ENCODE results near the gene EDEM1.

EDEM1 gene

GRCh38 chr3:5202222-5202621 lies 14.7 kb downstream of the EDEM1 start:
- Histone ChIP-seq H3K9ac (ENCODE audit: low read length) (no peak overlapping the region), H3K4me3 (ENCODE audit: low read length) (no peak overlapping the region), H3K27me3 (replicated peaks; ENCODE audit: control insufficient read depth, insufficient read depth, low read length) (no peaks in the 10 kb centered on the region), H3K4me1 (ENCODE audit: control insufficient read depth, insufficient read depth, low read length) (peaks cover 55% of the 10 kb centered on the region), H3K36me3 (ENCODE audit: control insufficient read depth, insufficient read depth, low read length, severe bottlenecking) (peaks cover 39% of the 10 kb centered on the region), H3K9me3 (ENCODE audit: control insufficient read depth, low read length) (no peaks in the 10 kb centered on the region)
- peak; percentile 75 for DNase-seq (ENCODE audit: low read depth)

- H3K36me3 ChIP-seq (ENCODE audit: control insufficient read depth, insufficient read depth, low read length, severe bottlenecking) = peaks cover 66% of the 10 kb centered on the region
- DNase-seq (ENCODE audit: low read depth) = no peak
- no peak overlapping the region for H3K9ac ChIP-seq (ENCODE audit: low read length)
- H3K4me3 ChIP-seq (ENCODE audit: low read length) = no peak overlapping the region
- peaks cover 28% of the 10 kb centered on the region for H3K4me1 ChIP-seq (ENCODE audit: control insufficient read depth, insufficient read depth, low read length)
- H3K27me3 ChIP-seq (replicated peaks; ENCODE audit: control insufficient read depth, insufficient read depth, low read length) = no peaks in the 10 kb centered on the region
- no peaks in the 10 kb centered on the region for H3K9me3 ChIP-seq (ENCODE audit: control insufficient read depth, low read length)
Measured at GRCh38 chr3:5205165-5205941, 17.8 kb downstream of the EDEM1 start.

- H3K4me3 ChIP-seq (ENCODE audit: low read length) = no peak overlapping the region
- H3K4me1 ChIP-seq (ENCODE audit: control insufficient read depth, insufficient read depth, low read length) = no peaks in the 10 kb centered on the region
- H3K36me3 ChIP-seq (ENCODE audit: control insufficient read depth, insufficient read depth, low read length, severe bottlenecking) = peaks cover 92% of the 10 kb centered on the region
- no peak overlapping the region for H3K9ac ChIP-seq (ENCODE audit: low read length)
- H3K27me3 ChIP-seq (replicated peaks; ENCODE audit: control insufficient read depth, insufficient read depth, low read length) = no peaks in the 10 kb centered on the region
- DNase-seq (ENCODE audit: low read depth) = no peak
- no peaks in the 10 kb centered on the region for H3K9me3 ChIP-seq (ENCODE audit: control insufficient read depth, low read length)
Measured at GRCh38 chr3:5210926-5211325, 23.4 kb downstream of the EDEM1 start.

GRCh38 chr3:5212628-5213573 lies 25.4 kb downstream of the EDEM1 start:
- Histone ChIP-seq H3K4me1 (ENCODE audit: control insufficient read depth, insufficient read depth, low read length) (peaks cover 3% of the 10 kb centered on the region), H3K9ac (ENCODE audit: low read length) (no peak overlapping the region), H3K36me3 (ENCODE audit: control insufficient read depth, insufficient read depth, low read length, severe bottlenecking) (peaks cover 95% of the 10 kb centered on the region), H3K9me3 (ENCODE audit: control insufficient read depth, low read length) (no peaks in the 10 kb centered on the region), H3K27me3 (replicated peaks; ENCODE audit: control insufficient read depth, insufficient read depth, low read length) (no peaks in the 10 kb centered on the region), H3K4me3 (ENCODE audit: low read length) (no peak overlapping the region)
- no peak for DNase-seq (ENCODE audit: low read depth)

- Histone ChIP-seq H3K4me1 (ENCODE audit: control insufficient read depth, insufficient read depth, low read length) (peaks cover 9% of the 10 kb centered on the region), H3K27me3 (replicated peaks; ENCODE audit: control insufficient read depth, insufficient read depth, low read length) (no peaks in the 10 kb centered on the region), H3K4me3 (ENCODE audit: low read length) (no peak overlapping the region), H3K36me3 (ENCODE audit: control insufficient read depth, insufficient read depth, low read length, severe bottlenecking) (peaks cover 89% of the 10 kb centered on the region), H3K9me3 (ENCODE audit: control insufficient read depth, low read length) (no peaks in the 10 kb centered on the region), H3K9ac (ENCODE audit: low read length) (no peak overlapping the region)
- DNase-seq (ENCODE audit: low read depth) = no peak
Measured at GRCh38 chr3:5213574-5213966, 26.1 kb downstream of the EDEM1 start.

- Histone ChIP-seq H3K36me3 (ENCODE audit: control insufficient read depth, insufficient read depth, low read length, severe bottlenecking) (peaks cover 81% of the 10 kb centered on the region), H3K27me3 (replicated peaks; ENCODE audit: control insufficient read depth, insufficient read depth, low read length) (no peaks in the 10 kb centered on the region)
- DNase-seq (ENCODE audit: low read depth) = no peak
Measured at GRCh38 chr3:5214352-5214751, 26.8 kb downstream of the EDEM1 start.

GRCh38 chr3:5217824-5218595 lies 30.5 kb downstream of the EDEM1 start:
- H3K36me3 ChIP-seq (ENCODE audit: control insufficient read depth, insufficient read depth, low read length, severe bottlenecking) = peaks cover 44% of the 10 kb centered on the region
- H3K4me1 ChIP-seq (ENCODE audit: control insufficient read depth, insufficient read depth, low read length) = peaks cover 14% of the 10 kb centered on the region

More at GRCh38 chr3:5214352-5214751, 26.8 kb downstream of the EDEM1 start:
- H3K9ac ChIP-seq (ENCODE audit: low read length) = no peak overlapping the region
- H3K4me3 ChIP-seq (ENCODE audit: low read length) = no peak overlapping the region
- peaks cover 14% of the 10 kb centered on the region for H3K4me1 ChIP-seq (ENCODE audit: control insufficient read depth, insufficient read depth, low read length)
- H3K9me3 ChIP-seq (ENCODE audit: control insufficient read depth, low read length) = no peaks in the 10 kb centered on the region

GRCh38 chr3:5218815-5219214 lies 31.3 kb downstream of the EDEM1 start:
- no peaks in the 10 kb centered on the region for H3K27me3 ChIP-seq (replicated peaks; ENCODE audit: control insufficient read depth, insufficient read depth, low read length)
- peaks cover 36% of the 10 kb centered on the region for H3K36me3 ChIP-seq (ENCODE audit: control insufficient read depth, insufficient read depth, low read length, severe bottlenecking)
- no peak overlapping the region for H3K4me3 ChIP-seq (ENCODE audit: low read length)
- peaks cover 14% of the 10 kb centered on the region for H3K4me1 ChIP-seq (ENCODE audit: control insufficient read depth, insufficient read depth, low read length)
- no peaks in the 10 kb centered on the region for H3K9me3 ChIP-seq (ENCODE audit: control insufficient read depth, low read length)
- peak; percentile 15 for DNase-seq (ENCODE audit: low read depth)
- no peak overlapping the region for H3K9ac ChIP-seq (ENCODE audit: low read length)

More at GRCh38 chr3:5217824-5218595, 30.5 kb downstream of the EDEM1 start:
- Histone ChIP-seq H3K27me3 (replicated peaks; ENCODE audit: control insufficient read depth, insufficient read depth, low read length) (no peaks in the 10 kb centered on the region), H3K9me3 (ENCODE audit: control insufficient read depth, low read length) (no peaks in the 10 kb centered on the region), H3K4me3 (ENCODE audit: low read length) (no peak overlapping the region), H3K9ac (ENCODE audit: low read length) (no peak overlapping the region)
- peak; percentile 11 for DNase-seq (ENCODE audit: low read depth)

- no peak for DNase-seq (ENCODE audit: low read depth)
- H3K9ac ChIP-seq (ENCODE audit: low read length) = no peak overlapping the region
- peaks cover 14% of the 10 kb centered on the region for H3K4me1 ChIP-seq (ENCODE audit: control insufficient read depth, insufficient read depth, low read length)
- H3K36me3 ChIP-seq (ENCODE audit: control insufficient read depth, insufficient read depth, low read length, severe bottlenecking) = peaks cover 32% of the 10 kb centered on the region
- no peak overlapping the region for H3K4me3 ChIP-seq (ENCODE audit: low read length)
- H3K27me3 ChIP-seq (replicated peaks; ENCODE audit: control insufficient read depth, insufficient read depth, low read length) = no peaks in the 10 kb centered on the region
- H3K9me3 ChIP-seq (ENCODE audit: control insufficient read depth, low read length) = no peaks in the 10 kb centered on the region
Measured at GRCh38 chr3:5219216-5219615, 31.7 kb downstream of the EDEM1 start.

GRCh38 chr3:5220193-5220592 lies 32.7 kb downstream of the EDEM1 start:
- Histone ChIP-seq H3K27me3 (replicated peaks; ENCODE audit: control insufficient read depth, insufficient read depth, low read length) (no peaks in the 10 kb centered on the region), H3K4me1 (ENCODE audit: control insufficient read depth, insufficient read depth, low read length) (peaks cover 14% of the 10 kb centered on the region), H3K9me3 (ENCODE audit: control insufficient read depth, low read length) (no peaks in the 10 kb centered on the region), H3K36me3 (ENCODE audit: control insufficient read depth, insufficient read depth, low read length, severe bottlenecking) (peaks cover 25% of the 10 kb centered on the region), H3K9ac (ENCODE audit: low read length) (no peak overlapping the region), H3K4me3 (ENCODE audit: low read length) (no peak overlapping the region)
- DNase-seq (ENCODE audit: low read depth) = no peak
